ENCODE measurements around the gene CNDP1.

The CNDP1 gene

DNA sequence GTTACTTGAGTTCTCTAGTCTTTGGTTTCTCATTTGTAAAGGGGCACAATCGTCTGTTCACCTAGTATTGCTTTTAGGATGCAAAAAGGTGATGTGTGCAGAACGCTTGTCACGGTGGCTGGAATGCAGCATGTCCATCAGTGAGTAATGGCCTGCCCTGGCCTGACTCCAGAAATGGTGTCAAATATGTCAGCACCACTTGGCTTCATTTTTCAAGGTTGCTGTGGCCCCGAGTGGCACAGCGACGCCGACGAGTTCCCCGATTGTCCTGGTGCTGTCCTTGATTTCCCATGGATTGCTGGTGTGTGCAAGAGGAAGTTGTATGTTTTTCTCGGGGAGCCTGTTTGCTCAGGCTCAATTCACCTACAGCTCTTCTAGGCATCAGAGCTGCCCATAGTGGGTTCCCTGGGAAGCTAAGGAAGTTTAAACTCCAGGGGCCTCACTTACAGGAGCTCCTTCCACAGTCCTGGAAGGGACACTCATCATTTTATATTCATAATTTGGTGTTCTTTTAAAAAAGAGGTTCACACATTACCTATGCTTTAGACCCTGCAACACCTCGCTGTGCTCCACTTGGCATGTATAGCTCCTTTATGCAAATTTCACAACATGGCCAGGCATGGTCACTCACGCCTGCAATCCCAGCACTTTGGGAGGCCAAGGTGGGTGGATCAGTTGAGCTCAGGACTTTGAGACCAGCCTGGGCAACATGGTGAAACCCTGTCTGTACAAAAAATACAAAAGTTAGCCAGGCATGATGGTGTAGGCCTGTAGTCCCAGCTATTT lies 37.8 kb downstream of the CNDP1 start:
- Histone ChIP-seq H3K4me3 (ENCODE audit: low read length) (no peak overlapping the region), H2AFZ (ENCODE audit: low read depth, low read length) (no peak overlapping the region), H3K4me1 (ENCODE audit: insufficient read depth, low read length) (peaks cover 4% of the 10 kb centered on the region), H3K27me3 (ENCODE audit: insufficient read depth, low read length) (peaks cover 4% of the 10 kb centered on the region), H3K36me3 (ENCODE audit: insufficient read depth, low read length) (no peaks in the 10 kb centered on the region), H3K9me3 (ENCODE audit: low read length) (no peaks in the 10 kb centered on the region)

DNA sequence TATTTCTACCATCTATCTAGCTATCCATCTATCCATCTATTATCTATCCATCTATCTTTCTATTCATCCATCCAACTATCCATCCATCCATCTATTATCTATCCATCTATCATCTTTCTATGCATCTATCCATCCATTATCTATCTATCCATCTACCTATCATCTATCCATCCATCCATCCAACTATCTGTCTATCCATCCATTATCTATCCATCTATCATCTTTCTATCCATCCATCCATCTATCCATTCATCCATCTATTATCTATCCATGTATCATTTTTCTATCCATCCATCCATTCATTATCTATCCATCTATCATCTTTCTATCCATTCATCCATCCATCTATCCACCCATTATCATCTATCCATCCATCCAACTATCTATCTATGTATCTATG lies 38.8 kb downstream of the CNDP1 start:
- H3K4me3 ChIP-seq (ENCODE audit: low read length): no peak overlapping the region
- peaks cover 6% of the 10 kb centered on the region for H3K4me1 ChIP-seq (ENCODE audit: insufficient read depth, low read length)
- no peaks in the 10 kb centered on the region for H3K9me3 ChIP-seq (ENCODE audit: low read length)
- no peak overlapping the region for H2AFZ ChIP-seq (ENCODE audit: low read depth, low read length)
- H3K36me3 ChIP-seq (ENCODE audit: insufficient read depth, low read length): no peaks in the 10 kb centered on the region
- H3K27me3 ChIP-seq (ENCODE audit: insufficient read depth, low read length): peaks cover 4% of the 10 kb centered on the region

DNA sequence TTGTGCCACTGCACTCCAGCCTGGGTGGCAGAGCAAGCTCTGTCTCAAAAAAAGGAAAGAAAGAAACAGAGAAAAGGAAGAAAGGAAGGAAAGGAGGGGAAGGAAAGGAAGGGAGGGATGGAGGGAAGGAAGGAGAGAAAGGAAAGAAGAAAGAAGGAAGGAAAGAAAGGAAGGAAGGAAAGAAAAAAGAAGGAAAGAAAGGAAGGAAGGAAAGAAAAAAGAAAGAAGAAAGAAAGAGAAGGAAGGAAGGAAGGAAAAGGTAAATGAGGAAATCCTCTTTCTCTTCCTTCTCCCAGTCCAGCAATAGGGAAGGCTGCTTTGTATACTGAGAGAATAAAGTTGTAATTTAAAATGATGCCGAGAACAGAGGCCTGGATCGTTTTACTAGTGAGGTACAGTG lies 40.6 kb downstream of the CNDP1 start:
- Histone ChIP-seq H3K9me3 (ENCODE audit: low read length) (no peaks in the 10 kb centered on the region), H3K36me3 (ENCODE audit: insufficient read depth, low read length) (no peaks in the 10 kb centered on the region), H3K27me3 (ENCODE audit: insufficient read depth, low read length) (peaks cover 4% of the 10 kb centered on the region), H3K4me3 (ENCODE audit: low read length) (no peak overlapping the region), H2AFZ (ENCODE audit: low read depth, low read length) (peak overlapping the region; percentile 94), H3K4me1 (ENCODE audit: insufficient read depth, low read length) (peaks cover 6% of the 10 kb centered on the region)

DNA sequence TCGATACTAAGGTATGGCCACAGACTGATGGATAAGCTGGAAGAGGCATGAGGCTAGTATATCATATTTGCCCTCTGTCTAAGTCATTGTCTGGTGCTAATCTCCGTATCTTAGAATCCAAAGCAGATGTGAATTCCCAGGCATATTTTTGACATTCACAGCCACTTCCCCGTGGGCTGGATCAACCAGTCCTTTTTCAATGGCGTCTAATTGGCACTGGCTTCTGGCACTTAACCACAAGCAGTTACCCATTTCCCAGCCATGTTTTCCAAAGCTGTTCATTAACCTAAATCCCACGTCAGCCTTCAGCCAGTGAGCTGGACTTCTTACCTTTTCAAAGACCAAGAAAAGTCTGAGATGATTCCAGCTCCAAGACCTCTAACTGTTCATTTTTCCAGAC lies 42.7 kb downstream of the CNDP1 start:
- peaks cover 6% of the 10 kb centered on the region for H3K4me1 ChIP-seq (ENCODE audit: insufficient read depth, low read length)
- no peaks in the 10 kb centered on the region for H3K27me3 ChIP-seq (ENCODE audit: insufficient read depth, low read length)
- no peaks in the 10 kb centered on the region for H3K9me3 ChIP-seq (ENCODE audit: low read length)
- no peak overlapping the region for H3K4me3 ChIP-seq (ENCODE audit: low read length)
- H3K36me3 ChIP-seq (ENCODE audit: insufficient read depth, low read length): no peaks in the 10 kb centered on the region
- no peak overlapping the region for H2AFZ ChIP-seq (ENCODE audit: low read depth, low read length)

DNA sequence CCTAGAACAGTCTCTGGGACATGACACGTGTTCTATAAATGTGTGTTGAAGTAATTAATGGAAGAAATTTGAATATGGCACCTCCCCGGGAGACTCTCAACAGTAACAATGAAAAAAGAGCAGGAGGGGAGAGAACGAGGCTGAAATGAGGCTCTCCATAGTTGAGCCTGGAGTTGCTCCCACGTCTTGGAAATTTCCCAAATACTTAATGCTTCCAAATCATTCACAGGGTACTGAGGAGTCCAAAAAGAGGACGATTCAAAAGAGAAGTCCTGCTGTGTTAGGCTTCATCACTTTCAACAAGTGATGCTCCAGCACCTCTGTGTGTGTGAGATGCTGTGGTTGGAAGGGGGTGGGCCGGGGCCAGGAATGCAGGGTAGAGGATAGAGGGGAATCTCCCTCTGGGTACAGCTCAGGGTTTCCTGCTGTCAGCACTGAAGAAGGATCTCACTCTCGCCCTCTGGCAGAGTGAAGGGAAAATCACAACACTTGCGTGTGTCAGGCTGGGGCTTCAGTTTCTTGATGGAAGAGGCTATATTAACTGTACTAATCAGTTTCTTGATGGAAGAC lies 45.3 kb downstream of the CNDP1 start:
- H3K36me3 ChIP-seq (ENCODE audit: insufficient read depth, low read length): no peaks in the 10 kb centered on the region
- no peak overlapping the region for H2AFZ ChIP-seq (ENCODE audit: low read depth, low read length)
- no peaks in the 10 kb centered on the region for H3K9me3 ChIP-seq (ENCODE audit: low read length)
- peaks cover 2% of the 10 kb centered on the region for H3K4me1 ChIP-seq (ENCODE audit: insufficient read depth, low read length)
- H3K4me3 ChIP-seq (ENCODE audit: low read length): no peak overlapping the region
- no peaks in the 10 kb centered on the region for H3K27me3 ChIP-seq (ENCODE audit: insufficient read depth, low read length)

DNA sequence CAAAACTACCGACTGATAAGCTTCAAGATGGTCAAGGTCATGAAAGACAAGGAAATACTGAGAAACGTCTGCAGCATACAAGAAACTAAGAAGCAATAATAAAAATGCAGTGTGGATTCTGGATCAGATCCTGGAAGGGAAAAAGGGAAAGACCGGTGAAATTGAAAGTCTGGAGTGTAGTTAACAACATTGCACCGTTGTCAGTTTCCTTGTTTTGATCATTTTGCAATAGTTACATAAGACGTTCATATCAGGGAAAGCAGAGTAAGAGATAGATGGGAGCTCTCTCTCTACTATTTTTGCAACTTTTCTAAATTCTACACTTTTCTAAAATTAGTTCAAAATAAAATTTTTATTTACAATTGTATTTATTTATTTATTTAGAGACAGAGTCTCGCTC lies 48.3 kb downstream of the CNDP1 start:
- Histone ChIP-seq H3K36me3 (ENCODE audit: insufficient read depth, low read length) (no peaks in the 10 kb centered on the region), H3K4me1 (ENCODE audit: insufficient read depth, low read length) (no peaks in the 10 kb centered on the region), H3K4me3 (ENCODE audit: low read length) (no peak overlapping the region), H3K9me3 (ENCODE audit: low read length) (no peaks in the 10 kb centered on the region), H3K27me3 (ENCODE audit: insufficient read depth, low read length) (no peaks in the 10 kb centered on the region), H2AFZ (ENCODE audit: low read depth, low read length) (no peak overlapping the region)

DNA sequence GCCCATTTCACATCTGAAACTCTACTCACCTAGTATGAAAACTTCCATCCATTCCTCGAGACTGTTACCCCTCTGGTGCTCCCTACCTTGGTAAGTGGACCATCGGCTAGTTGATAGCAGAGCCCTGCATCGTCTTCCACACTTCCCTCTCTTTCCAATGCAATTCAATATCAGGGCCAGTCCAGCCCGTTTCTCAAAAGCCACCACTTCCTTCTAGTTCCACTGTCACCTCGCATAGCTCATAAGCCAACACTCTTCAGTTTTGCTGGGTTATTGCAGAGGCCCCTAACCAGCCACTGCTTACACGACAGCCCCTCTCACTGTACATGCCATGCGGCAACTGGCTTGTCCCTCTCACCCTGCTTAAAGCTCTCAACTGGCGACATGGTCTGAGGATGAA lies 53.1 kb downstream of the CNDP1 start:
- Histone ChIP-seq H3K36me3 (ENCODE audit: insufficient read depth, low read length) (no peaks in the 10 kb centered on the region), H3K4me1 (ENCODE audit: insufficient read depth, low read length) (no peaks in the 10 kb centered on the region), H3K27me3 (ENCODE audit: insufficient read depth, low read length) (no peaks in the 10 kb centered on the region), H3K9me3 (ENCODE audit: low read length) (no peaks in the 10 kb centered on the region), H2AFZ (ENCODE audit: low read depth, low read length) (no peak overlapping the region), H3K4me3 (ENCODE audit: low read length) (no peak overlapping the region)

DNA sequence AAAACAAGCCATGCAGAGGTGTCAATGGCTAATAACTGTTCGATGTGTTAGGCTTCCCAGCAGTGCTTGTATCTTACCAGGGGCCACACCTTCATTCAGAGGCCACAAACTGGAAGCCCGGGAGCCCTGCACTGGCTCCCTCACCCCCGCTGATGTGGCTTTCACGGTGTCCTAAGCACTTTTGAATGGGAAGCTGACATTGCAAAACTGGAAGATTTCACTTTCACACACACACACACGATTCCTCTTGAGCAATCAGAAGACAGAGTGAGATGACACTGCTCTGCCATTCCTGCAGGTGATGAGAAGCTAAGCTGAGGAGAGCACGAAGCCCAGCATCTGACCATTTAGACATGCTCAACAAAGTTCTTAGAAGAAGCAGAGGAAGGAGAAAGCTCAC lies 54.7 kb downstream of the CNDP1 start:
- H3K27me3 ChIP-seq (ENCODE audit: insufficient read depth, low read length): no peaks in the 10 kb centered on the region
- no peaks in the 10 kb centered on the region for H3K4me1 ChIP-seq (ENCODE audit: insufficient read depth, low read length)
- H3K4me3 ChIP-seq (ENCODE audit: low read length): no peak overlapping the region
- H3K36me3 ChIP-seq (ENCODE audit: insufficient read depth, low read length): peaks cover 8% of the 10 kb centered on the region
- no peak overlapping the region for H2AFZ ChIP-seq (ENCODE audit: low read depth, low read length)
- H3K9me3 ChIP-seq (ENCODE audit: low read length): no peaks in the 10 kb centered on the region

DNA sequence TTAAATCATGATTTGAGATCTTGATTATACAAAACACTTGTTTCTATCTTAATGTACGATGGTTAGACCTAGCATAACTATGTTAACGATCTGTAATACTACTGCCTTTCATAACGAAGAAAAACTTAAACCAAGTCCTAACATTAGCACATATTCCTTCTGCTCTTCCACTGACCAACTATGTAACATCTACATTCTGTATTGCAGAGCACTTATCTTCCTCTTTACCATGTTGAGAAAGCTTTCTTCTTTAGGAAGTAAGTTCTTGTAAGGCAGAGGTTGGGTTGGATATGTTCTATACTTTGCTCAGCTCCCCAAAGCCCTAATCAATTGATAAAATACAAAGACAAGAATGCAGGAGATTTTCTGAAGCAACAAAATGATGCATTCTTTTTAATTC lies 55.5 kb downstream of the CNDP1 start:
- Histone ChIP-seq H3K27me3 (ENCODE audit: insufficient read depth, low read length) (no peaks in the 10 kb centered on the region), H3K4me1 (ENCODE audit: insufficient read depth, low read length) (no peaks in the 10 kb centered on the region), H2AFZ (ENCODE audit: low read depth, low read length) (no peak overlapping the region), H3K4me3 (ENCODE audit: low read length) (no peak overlapping the region), H3K9me3 (ENCODE audit: low read length) (no peaks in the 10 kb centered on the region), H3K36me3 (ENCODE audit: insufficient read depth, low read length) (peaks cover 10% of the 10 kb centered on the region)

DNA sequence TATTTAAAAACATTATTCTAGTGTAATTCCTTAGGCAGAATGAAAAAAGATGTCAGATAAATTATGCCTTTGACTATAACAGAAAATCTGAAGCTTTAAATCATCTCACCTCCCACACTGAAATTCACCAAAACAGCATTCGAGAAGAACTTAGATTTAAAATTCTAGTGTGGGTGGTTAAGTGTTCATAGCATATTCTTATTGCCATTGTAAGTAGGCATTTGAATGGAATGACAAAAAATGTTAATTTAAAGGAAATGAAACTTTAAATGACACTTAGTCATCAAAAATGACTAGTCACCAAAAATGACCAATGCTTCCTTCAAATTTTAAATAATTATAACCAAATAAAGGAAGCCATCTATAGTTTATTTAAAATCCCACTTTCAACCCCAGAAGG lies 56.4 kb downstream of the CNDP1 start:
- peaks cover 13% of the 10 kb centered on the region for H3K36me3 ChIP-seq (ENCODE audit: insufficient read depth, low read length)
- no peaks in the 10 kb centered on the region for H3K27me3 ChIP-seq (ENCODE audit: insufficient read depth, low read length)
- H3K4me1 ChIP-seq (ENCODE audit: insufficient read depth, low read length): peaks cover 4% of the 10 kb centered on the region
- H3K4me3 ChIP-seq (ENCODE audit: low read length): no peak overlapping the region
- H2AFZ ChIP-seq (ENCODE audit: low read depth, low read length): no peak overlapping the region
- H3K9me3 ChIP-seq (ENCODE audit: low read length): no peaks in the 10 kb centered on the region

DNA sequence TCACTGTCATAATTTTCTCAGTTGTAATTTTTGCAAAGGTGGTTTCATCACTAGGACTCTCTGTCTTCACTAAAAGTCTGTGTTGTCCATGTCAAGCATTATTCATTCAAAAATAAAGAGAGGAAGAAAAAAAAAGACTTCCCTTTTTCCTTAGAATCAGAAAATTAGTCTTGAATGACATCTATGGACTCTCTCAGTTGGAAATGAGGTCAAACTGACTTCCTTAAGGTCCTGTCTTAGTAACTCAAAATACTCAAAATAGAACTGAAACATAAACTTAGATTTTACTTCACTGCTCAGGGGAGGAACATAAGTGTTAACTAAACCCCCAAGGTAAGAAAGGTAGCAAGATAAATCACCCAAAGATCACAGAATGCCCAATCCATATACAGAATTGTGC lies 61.1 kb downstream of the CNDP1 start:
- Histone ChIP-seq H3K27me3 (ENCODE audit: insufficient read depth, low read length) (no peaks in the 10 kb centered on the region), H3K9me3 (ENCODE audit: low read length) (no peaks in the 10 kb centered on the region), H3K4me3 (ENCODE audit: low read length) (no peak overlapping the region), H2AFZ (ENCODE audit: low read depth, low read length) (no peak overlapping the region), H3K4me1 (ENCODE audit: insufficient read depth, low read length) (peaks cover 21% of the 10 kb centered on the region), H3K36me3 (ENCODE audit: insufficient read depth, low read length) (peaks cover 13% of the 10 kb centered on the region)

DNA sequence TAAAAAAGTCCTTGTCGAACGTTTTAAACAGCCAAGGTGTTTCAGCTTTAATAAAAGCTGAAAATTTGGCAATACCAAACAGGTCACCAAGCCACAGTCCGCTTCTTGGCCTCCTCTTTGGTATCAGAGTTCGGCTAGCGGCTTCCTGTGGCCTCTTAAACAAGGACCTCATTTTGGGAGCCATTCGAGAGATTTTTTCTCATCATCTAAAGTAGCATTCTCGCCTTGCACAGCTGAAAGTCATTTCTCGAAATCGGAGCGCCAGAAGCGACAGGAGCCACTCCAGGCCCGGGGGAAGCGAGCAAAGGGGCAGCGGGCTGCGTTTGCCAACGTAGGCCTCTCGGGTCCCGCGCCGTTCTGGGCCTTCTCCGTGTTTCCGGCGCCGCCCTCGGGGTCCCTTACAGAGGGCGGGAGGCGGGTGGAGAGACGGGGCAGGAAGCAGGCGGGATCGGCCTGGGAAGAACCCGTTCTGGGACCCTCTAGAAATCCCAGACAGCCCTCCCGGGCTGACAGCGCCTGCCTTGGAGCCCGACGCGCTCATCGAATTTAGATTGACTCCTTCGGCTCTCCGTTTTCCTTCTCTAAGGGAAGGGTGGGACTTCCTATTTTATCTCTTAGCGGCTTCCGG lies 62.8 kb downstream of the CNDP1 start:
- H2AFZ ChIP-seq (ENCODE audit: low read depth, low read length): peak overlapping the region; percentile 98
- peak overlapping the region; percentile 94 for H3K4me3 ChIP-seq (ENCODE audit: low read length)
- peaks cover 13% of the 10 kb centered on the region for H3K36me3 ChIP-seq (ENCODE audit: insufficient read depth, low read length)

DNA sequence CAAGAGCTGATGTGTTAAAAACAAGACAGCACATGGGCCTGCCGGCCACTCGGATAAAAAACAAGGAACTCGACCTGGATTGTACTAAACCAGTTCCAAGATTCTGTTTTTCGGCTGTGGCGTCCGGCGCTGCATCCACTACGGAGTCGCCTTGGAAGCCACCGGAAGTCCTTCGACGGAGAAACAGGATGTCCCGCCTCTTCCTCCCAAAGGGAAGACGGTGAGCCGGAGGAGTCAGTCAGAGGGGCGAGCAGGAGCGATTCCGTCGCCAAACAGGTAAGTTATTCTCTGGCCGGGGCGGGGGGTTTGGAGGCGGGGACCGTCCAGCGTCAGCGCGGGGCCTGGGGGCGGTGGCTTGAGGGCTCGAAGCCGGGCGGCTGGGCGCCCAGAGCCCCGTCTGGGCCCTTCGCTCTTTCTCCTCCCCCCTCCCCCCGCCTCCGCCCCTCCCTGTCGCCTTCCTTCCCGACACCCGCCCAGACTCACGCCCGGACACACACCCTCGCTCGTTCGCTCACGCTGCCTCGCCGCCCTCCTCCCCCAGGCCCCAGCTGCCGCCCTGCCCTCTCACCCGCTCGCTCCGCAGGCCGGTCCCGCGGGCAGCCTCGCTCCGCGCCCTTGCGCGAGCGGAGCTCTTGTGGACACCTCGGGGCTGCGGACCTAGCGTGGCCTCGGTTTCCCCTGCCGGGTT lies 63.5 kb downstream of the CNDP1 start, which contains the start of gene ZNF407:
TSS of gene ZNF407 (plus strand) at position 209 of the 688 bp plus-strand sequence. CDS start 33,150 bp downstream, outside the sequence.
- peak within 1 kb of the TSS; percentile 94 for H3K4me3 ChIP-seq (ENCODE audit: low read length)
- H3K9me3 ChIP-seq (ENCODE audit: low read length): no peaks in the 10 kb centered on the region
- peaks cover 21% of the 10 kb centered on the region for H3K4me1 ChIP-seq (ENCODE audit: insufficient read depth, low read length)
- no peaks in the 10 kb centered on the region for H3K27me3 ChIP-seq (ENCODE audit: insufficient read depth, low read length)
- peaks cover 11% of the 10 kb centered on the region for H3K36me3 ChIP-seq (ENCODE audit: insufficient read depth, low read length)
- peak within 1 kb of the TSS; percentile 98 for H2AFZ ChIP-seq (ENCODE audit: low read depth, low read length)

More for the DNA sequence above, 62.8 kb downstream of the CNDP1 start:
- no peaks in the 10 kb centered on the region for H3K27me3 ChIP-seq (ENCODE audit: insufficient read depth, low read length)
- H3K4me1 ChIP-seq (ENCODE audit: insufficient read depth, low read length): peaks cover 21% of the 10 kb centered on the region
- no peaks in the 10 kb centered on the region for H3K9me3 ChIP-seq (ENCODE audit: low read length)
